Smooth muscle cell (in vitro differentiated cells): Measurements from ENCODE around the gene PPP1R13B. TPM values are rescaled to one million over a fixed set of nuclear protein-coding genes. Genes with fewer than 3 reads are reported as not detected.

ENCODE experiments used
- DNase-seq: peaks from one replicate; lab custom pipeline; 2025; ENCODE audit not compliant: unreplicated experiment; lab: John Stamatoyannopoulos, UW
- H2AFZ ChIP-seq: fragments of 200-600 bp; sonication (generic); 2 replicates; pipeline ENCODE4 v1.6.0; 2016; ENCODE audit warnings: antibody characterized with exemption, low read depth, mild to moderate bottlenecking
- H3F3A ChIP-seq: fragments of 200-600 bp; sonication (generic); 2 replicates; pipeline ENCODE4 v1.6.0; 2017; ENCODE audit warnings: antibody characterized with exemption, low read depth
- H3K27ac ChIP-seq: fragments of 200-600 bp; sonication (generic); 2 replicates; pipeline ENCODE4 v1.5.1; 2016; ENCODE audit warnings: low read depth, mild to moderate bottlenecking
- H3K27me3 ChIP-seq: fragments of 200-600 bp; sonication (generic); 2 replicates; pipeline ENCODE4 v1.6.1; 2016; ENCODE audit warnings: low read depth, mild to moderate bottlenecking
- H3K36me3 ChIP-seq: fragments of 200-600 bp; sonication (generic); 2 replicates; pipeline ENCODE4 v1.5.1; 2016; ENCODE audit warnings: low read depth
- H3K4me1 ChIP-seq: fragments of 200-600 bp; sonication (generic); 2 replicates; pipeline ENCODE4 v1.5.1; 2016; ENCODE audit warnings: low read depth
- H3K4me2 ChIP-seq: fragments of 200-600 bp; sonication (generic); 2 replicates; pipeline ENCODE4 v1.6.0; 2016; ENCODE audit warnings: mild to moderate bottlenecking
- H3K4me3 ChIP-seq: fragments of 200-600 bp; sonication (generic); 2 replicates; pipeline ENCODE4 v1.5.1; 2016; ENCODE audit warnings: mild to moderate bottlenecking
- H3K79me2 ChIP-seq: fragments of 200-600 bp; sonication (generic); 2 replicates; pipeline ENCODE4 v1.6.0; 2016; ENCODE audit warnings: low read depth, mild to moderate bottlenecking
- H3K9ac ChIP-seq: fragments of 200-600 bp; sonication (generic); 2 replicates; pipeline ENCODE4 v1.6.0; 2016; ENCODE audit warnings: low read depth
- H3K9me3 ChIP-seq: fragments of 200-600 bp; sonication (generic); replicated peaks from 2 replicates; pipeline ENCODE4 v1.5.1; 2016; ENCODE audit warnings: low read depth
- H4K20me1 ChIP-seq: fragments of 200-600 bp; sonication (generic); 2 replicates; pipeline ENCODE4 v1.6.0; 2016; ENCODE audit warnings: low read depth
- CTCF ChIP-seq: fragments of 200-600 bp; sonication (generic); IDR thresholded peaks from 2 replicates; pipeline ENCODE4 v1.5.1; 2017; ENCODE audit warnings: borderline replicate concordance, mild to moderate bottlenecking, antibody characterized with exemption; ENCODE audit not compliant: insufficient read depth, poor library complexity, severe bottlenecking
- WGBS: methylation state at CpG from one replicate; pipeline ENCODE4 v1.1.7; 2016; ENCODE audit warnings: low lambda C conversion rate; 5-methylcytosine and 5-hydroxymethylcytosine counted together
- polyA plus RNA-seq: library from polyadenylated mRNA; unstranded; fragments of >200 nt; fragmentation: Nextera tagmentation; extraction: Ambion mirVana; gene quantifications from 2 replicates; pipeline ENCODE4 v1.2.1, GENCODE V29; 2016
- total RNA-seq: library from RNA; depleted of rRNA; stranded (reverse); fragments of >200 nt; gene quantifications from 2 replicates; pipeline ENCODE4 v1.2.3, GENCODE V29; 2014

The PPP1R13B gene
- total and polyA plus RNA-seq, 2 experiments from 2014 or later = 2.3 to 4.3 TPM

DNA sequence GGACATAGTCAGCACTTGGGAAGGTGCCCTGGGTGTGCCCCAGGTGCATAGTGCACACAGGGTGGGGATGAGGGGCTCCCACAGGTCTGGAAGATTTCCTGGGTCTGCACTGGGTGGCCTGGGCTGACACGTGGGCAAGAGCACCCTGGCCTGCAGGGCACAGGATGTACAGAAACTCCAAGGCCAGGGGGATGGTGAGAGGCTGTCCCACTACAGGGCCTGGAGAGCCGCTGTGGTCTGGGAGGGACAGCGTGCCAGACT, 35.8 kb upstream of the PPP1R13B start:
- no peak for TF ChIP-seq CTCF

GRCh38 chr14:103882503-103883262, 35.3 kb upstream of the PPP1R13B start:
- TF ChIP-seq CTCF = no peak
- Histone ChIP-seq H3F3A (no peaks in the 10 kb centered on the region), H3K4me1 (peaks cover 5% of the 10 kb centered on the region), H3K9me3 (no peaks in the 10 kb centered on the region), H4K20me1 (no peaks in the 10 kb centered on the region), H3K27me3 (no peaks in the 10 kb centered on the region), H3K4me3 (no peak overlapping the region), H3K36me3 (no peaks in the 10 kb centered on the region), H2AFZ (no peak overlapping the region), H3K4me2 (no peak overlapping the region), H3K27ac (no peak overlapping the region), H3K9ac (no peak overlapping the region), H3K79me2 (no peaks in the 10 kb centered on the region)
- 84% methylated on average over 20 of the region's 20 CpGs for WGBS
- DNase-seq = no peak

More for the DNA sequence above, 35.8 kb upstream of the PPP1R13B start:
- no peak for DNase-seq
- Histone ChIP-seq H3K9me3 (no peaks in the 10 kb centered on the region), H3K9ac (no peak overlapping the region), H3K4me2 (no peak overlapping the region), H3F3A (no peaks in the 10 kb centered on the region), H3K4me1 (peaks cover 5% of the 10 kb centered on the region), H3K4me3 (no peak overlapping the region), H2AFZ (no peak overlapping the region), H4K20me1 (no peaks in the 10 kb centered on the region), H3K27ac (no peak overlapping the region), H3K36me3 (no peaks in the 10 kb centered on the region), H3K27me3 (no peaks in the 10 kb centered on the region), H3K79me2 (no peaks in the 10 kb centered on the region)
- WGBS = 95% methylated on average over 3 of the region's 3 CpGs

GRCh38 chr14:103881268-103882201, 34.2 kb upstream of the PPP1R13B start:
- Histone ChIP-seq H3K4me3 (no peak overlapping the region), H3K79me2 (no peaks in the 10 kb centered on the region), H3K27me3 (no peaks in the 10 kb centered on the region), H3K27ac (no peak overlapping the region), H3K4me2 (no peak overlapping the region), H2AFZ (no peak overlapping the region), H3K4me1 (peaks cover 5% of the 10 kb centered on the region), H3K9me3 (no peaks in the 10 kb centered on the region), H3F3A (no peaks in the 10 kb centered on the region), H4K20me1 (no peaks in the 10 kb centered on the region), H3K9ac (no peak overlapping the region), H3K36me3 (no peaks in the 10 kb centered on the region)
- no peak for DNase-seq
- WGBS = 95% methylated on average over 31 of the region's 31 CpGs
- no peak for TF ChIP-seq CTCF
